Cortex of kidney (tissue), 1 donor: ENCODE results near the gene DNAI2.

Source experiments
- DNase-seq: peaks from one replicate; lab custom pipeline; 2025; lab: John Stamatoyannopoulos, UW

DNAI2 gene

GRCh38 chr17:74339537-74340195 is 65.6 kb downstream of the DNAI2 start:
- DNase-seq, result no peak

GRCh38 chr17:74340470-74341023 is 66.5 kb downstream of the DNAI2 start:
- DNase-seq, result no peak

- DNase-seq, result no peak
Observed at GRCh38 chr17:74342224-74342623, 68.2 kb downstream of the DNAI2 start.

- DNase-seq, result no peak
Observed at GRCh38 chr17:74343121-74343520, 69.1 kb downstream of the DNAI2 start.

- no peak for DNase-seq
Observed at GRCh38 chr17:74343526-74344284, 69.7 kb downstream of the DNAI2 start.

- DNase-seq, result no peak
Observed at GRCh38 chr17:74344658-74345057, 70.6 kb downstream of the DNAI2 start.

- no peak for DNase-seq
Observed at GRCh38 chr17:74345433-74346241, 71.6 kb downstream of the DNAI2 start.

GRCh38 chr17:74347646-74348045 is 73.6 kb downstream of the DNAI2 start:
- no peak for DNase-seq

- no peak for DNase-seq
Observed at GRCh38 chr17:74349120-74349519, 75.1 kb downstream of the DNAI2 start.

- DNase-seq, result no peak
Observed at GRCh38 chr17:74350486-74350885, 76.5 kb downstream of the DNAI2 start.

- no peak for DNase-seq
Observed at GRCh38 chr17:74351552-74352210, 77.6 kb downstream of the DNAI2 start.

- DNase-seq, result no peak
Observed at GRCh38 chr17:74353446-74354060, 79.5 kb downstream of the DNAI2 start.

- no peak for DNase-seq
Observed at GRCh38 chr17:74354123-74354522, 80.1 kb downstream of the DNAI2 start.

GRCh38 chr17:74354561-74354960 is 80.5 kb downstream of the DNAI2 start:
- DNase-seq, result no peak

GRCh38 chr17:74355065-74355464 is 81.0 kb downstream of the DNAI2 start:
- DNase-seq, result no peak

GRCh38 chr17:74356646-74357465 is 82.8 kb downstream of the DNAI2 start:
- no peak for DNase-seq

GRCh38 chr17:74357466-74357809 is 83.4 kb downstream of the DNAI2 start:
- no peak for DNase-seq

- DNase-seq, result no peak
Observed at GRCh38 chr17:74358697-74359096, 84.7 kb downstream of the DNAI2 start.

- no peak for DNase-seq
Observed at GRCh38 chr17:74359916-74360315, 85.9 kb downstream of the DNAI2 start.

- DNase-seq, result no peak
Observed at GRCh38 chr17:74360899-74361229, 86.8 kb downstream of the DNAI2 start.
